Omental fat pad (tissue), 4 donors: Measurements from ENCODE around the gene ZBTB18. TPM values are rescaled to one million over a fixed set of nuclear protein-coding genes. Genes with fewer than 3 reads are reported as not detected.

Experiments
- ATAC-seq: fragments of 150-250 bp; one replicate; pipeline ENCODE4 v1.9.1; 2016; ENCODE audit warnings: mild to moderate bottlenecking, moderate library complexity; ENCODE audit not compliant: low FRiP score
- DNase-seq: peaks from one replicate; pipeline ENCODE4 v3.0.0-alpha.2; 2019; ENCODE audit warnings: low spot score
- total RNA-seq, 4 donors: library from RNA; depleted of rRNA; stranded (reverse); fragments of >200 nt; gene quantifications; one replicate each; pipeline ENCODE4 v1.1.0, GENCODE V29; 2016
- TF ChIP-seq, protein P1 (sequence below), 3 donors: fragments of 450-650 bp; IDR thresholded peaks; one replicate each; pipeline ENCODE4 v1.5.1; 2016 to 2017; ENCODE audit warnings: antibody characterized with exemption in 3 of 3, mild to moderate bottlenecking in 3 of 3, moderate library complexity in 2 of 3

The ZBTB18 gene
- total RNA-seq, 4 donors from 2014 or later = 7.0 to 24.7 (median 10.6) TPM

DNA sequence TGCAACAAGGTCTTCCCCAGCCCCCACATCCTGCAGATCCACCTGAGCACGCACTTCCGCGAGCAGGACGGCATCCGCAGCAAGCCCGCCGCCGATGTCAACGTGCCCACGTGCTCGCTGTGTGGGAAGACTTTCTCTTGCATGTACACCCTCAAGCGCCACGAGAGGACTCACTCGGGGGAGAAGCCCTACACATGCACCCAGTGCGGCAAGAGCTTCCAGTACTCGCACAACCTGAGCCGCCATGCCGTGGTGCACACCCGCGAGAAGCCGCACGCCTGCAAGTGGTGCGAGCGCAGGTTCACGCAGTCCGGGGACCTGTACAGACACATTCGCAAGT is 3.8 kb downstream of the ZBTB18 start:
- no peak for DNase-seq
- ATAC-seq = no peak
- TF ChIP-seq, protein P1, sequence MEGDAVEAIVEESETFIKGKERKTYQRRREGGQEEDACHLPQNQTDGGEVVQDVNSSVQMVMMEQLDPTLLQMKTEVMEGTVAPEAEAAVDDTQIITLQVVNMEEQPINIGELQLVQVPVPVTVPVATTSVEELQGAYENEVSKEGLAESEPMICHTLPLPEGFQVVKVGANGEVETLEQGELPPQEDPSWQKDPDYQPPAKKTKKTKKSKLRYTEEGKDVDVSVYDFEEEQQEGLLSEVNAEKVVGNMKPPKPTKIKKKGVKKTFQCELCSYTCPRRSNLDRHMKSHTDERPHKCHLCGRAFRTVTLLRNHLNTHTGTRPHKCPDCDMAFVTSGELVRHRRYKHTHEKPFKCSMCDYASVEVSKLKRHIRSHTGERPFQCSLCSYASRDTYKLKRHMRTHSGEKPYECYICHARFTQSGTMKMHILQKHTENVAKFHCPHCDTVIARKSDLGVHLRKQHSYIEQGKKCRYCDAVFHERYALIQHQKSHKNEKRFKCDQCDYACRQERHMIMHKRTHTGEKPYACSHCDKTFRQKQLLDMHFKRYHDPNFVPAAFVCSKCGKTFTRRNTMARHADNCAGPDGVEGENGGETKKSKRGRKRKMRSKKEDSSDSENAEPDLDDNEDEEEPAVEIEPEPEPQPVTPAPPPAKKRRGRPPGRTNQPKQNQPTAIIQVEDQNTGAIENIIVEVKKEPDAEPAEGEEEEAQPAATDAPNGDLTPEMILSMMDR (IDR thresholded peaks at IDR 0.05) = no peak

DNA sequence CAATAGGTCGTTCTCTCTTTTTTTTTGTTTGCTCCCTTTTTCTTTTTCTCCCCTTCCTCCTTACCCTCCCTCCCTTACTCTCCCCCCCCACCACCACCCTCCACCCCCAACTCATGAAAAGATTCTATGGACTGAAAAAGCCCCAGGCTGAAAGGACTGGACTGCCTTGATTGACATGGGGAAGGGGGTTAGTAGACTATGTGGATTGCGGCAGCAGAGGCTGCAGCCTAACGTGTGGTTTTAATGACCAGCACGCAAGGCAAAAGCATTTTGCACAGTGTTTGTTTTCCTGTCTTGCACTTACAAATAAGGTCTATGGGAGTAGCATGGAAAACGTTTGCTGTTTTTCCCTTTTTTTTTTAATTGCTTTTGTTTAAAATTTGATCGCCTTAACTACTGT is 5.5 kb downstream of the ZBTB18 start:
- DNase-seq (no peak), ATAC-seq (no peak)
- TF ChIP-seq, protein P1 (IDR thresholded peaks at IDR 0.05) = no peak

DNA sequence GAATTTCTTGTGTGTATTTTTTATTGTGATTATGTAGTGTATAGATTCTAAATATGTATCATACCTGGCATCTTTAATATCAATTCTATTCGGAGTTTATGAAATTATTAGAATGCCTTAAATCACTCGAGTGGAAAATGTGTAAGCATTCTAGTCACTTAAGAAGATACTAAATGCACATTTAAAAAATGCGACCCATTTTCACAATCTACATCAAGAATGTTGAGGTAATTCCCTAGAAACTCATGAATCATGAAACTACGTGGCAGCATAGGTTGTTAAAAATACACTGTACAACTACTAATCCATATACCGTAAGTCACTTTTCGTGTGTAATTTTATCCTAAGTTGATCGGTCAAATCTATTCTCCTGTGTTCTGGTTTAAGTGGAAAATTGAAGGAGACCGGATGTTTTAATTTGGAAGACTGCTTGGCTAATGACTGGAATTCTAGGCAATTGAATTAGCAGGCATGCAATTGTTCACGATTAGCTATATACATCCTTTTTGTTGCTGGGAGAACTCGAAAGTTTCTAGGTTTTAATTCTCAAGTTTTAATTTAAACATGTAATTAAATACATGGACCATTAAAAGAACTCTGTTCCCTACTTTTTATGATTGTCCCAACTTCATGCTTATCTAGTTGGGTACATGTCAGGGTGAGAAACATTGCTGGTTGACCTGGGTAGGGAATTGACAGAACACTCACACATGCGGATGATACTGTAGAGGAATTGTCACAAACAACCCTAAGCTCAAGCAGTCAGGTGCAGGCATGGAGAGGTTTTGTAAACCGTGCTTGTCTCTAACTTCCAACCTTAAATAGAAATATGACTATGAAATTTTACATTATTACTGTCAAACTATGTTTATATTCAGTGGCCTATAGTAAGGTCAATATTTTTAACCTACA is 6.6 kb downstream of the ZBTB18 start:
- ATAC-seq (no peak), DNase-seq (no peak)
- TF ChIP-seq, protein P1 (IDR thresholded peaks at IDR 0.05) = no peak

DNA sequence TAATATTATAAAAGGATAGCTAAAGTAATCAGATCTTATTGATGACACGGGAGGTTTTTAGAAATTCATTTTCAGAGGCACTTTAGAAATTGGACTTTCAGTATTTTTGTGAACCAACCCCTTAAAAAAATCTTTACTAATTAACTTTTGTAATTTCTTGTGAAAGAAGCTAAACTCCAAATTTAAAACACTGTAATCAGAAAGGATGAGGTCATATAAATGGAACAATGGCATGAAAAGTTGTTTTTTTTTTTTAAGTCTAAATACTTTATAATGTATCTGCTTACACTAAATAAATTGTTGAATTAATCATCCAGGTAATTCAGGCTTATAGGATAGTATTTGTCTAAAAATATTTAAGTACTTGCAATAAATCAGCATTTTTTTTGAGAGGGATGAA is 9.0 kb downstream of the ZBTB18 start:
- TF ChIP-seq, protein P1 (IDR thresholded peaks at IDR 0.05) = no peak
- DNase-seq (no peak), ATAC-seq (no peak)

DNA sequence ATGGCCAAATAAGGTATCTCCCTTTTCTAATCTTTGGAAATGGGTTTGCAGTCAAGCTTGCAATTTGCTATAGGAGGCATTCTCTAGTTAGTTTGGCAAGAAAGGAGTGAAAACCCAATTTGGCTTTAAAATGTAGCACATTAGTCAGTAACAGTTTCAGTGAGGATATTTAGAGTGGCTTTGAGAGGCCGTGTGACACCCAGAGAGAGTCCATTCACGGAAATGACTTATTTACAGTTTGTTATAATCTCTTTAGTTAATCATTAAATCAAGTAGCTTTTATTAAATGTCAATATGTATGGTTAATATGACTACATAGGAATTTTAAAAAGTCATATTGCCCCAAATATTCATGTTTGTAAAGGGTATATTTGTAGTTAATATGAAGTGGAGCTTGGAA is 9.6 kb downstream of the ZBTB18 start:
- DNase-seq (no peak), ATAC-seq (no peak)
- TF ChIP-seq, protein P1 (IDR thresholded peaks at IDR 0.05) = no peak

DNA sequence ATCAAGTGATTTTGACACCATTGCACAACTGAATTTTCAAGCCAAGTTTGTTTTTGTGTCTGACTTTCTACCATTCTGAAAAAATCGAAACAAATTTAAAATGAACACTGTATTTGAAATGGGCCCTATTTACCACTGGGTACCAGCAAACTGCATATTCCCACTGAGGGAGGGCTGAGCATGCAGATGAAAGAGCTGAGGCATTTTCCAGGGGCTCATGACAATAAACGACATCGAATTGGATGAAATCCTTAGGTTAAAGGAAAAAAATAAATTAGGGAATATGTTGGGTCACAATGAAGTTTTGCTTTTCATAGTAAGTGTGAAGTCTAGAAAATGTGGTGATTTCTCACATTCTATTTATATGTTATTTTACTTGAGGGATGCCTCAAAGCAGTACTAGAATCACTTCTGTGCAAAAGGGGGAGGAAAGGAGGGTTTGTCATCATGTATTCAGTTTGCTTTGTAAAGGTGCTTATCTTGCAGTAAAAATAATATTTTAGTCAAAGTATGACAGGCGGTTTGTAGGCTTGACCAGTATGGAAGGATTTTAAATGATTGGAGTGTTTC is 11.2 kb downstream of the ZBTB18 start:
- TF ChIP-seq, protein P1 (IDR thresholded peaks at IDR 0.05) = no peak
- DNase-seq = no peak
- ATAC-seq = no peak

DNA sequence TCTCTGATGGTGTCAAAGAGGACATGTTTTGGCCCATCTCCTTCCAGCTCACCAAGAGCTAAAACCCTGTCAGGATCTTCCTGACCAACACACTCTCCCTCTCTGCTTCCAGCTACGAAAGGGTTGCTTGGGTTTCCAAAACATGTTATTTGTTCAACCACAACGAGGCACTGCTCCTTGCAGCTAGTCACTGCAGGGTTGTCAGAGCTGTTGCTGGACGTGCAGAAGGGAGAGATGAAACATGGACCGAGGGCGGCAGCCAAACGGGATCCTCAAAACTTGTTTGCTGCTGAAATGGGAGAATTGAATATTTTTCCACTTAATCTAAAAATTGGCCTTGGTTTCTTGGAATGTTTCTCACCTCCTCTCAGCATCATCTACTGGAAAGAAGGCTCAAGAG is 12.4 kb downstream of the ZBTB18 start:
- no peak for DNase-seq
- TF ChIP-seq, protein P1 (IDR thresholded peaks at IDR 0.05) = no peak
- no peak for ATAC-seq
